AG09319 (cell line): ENCODE data around the gene KASH5.

ENCODE experiments used
- DNase-seq: peaks from one replicate; pipeline ENCODE4 v3.0.0-alpha.2; 2010; ENCODE audit warnings: low read depth; ENCODE audit errors: extremely low read depth
- CTCF ChIP-seq: IDR thresholded peaks from 2 replicates; pipeline ENCODE4 v1.5.1; 2011; ENCODE audit warnings: low read depth, mild to moderate bottlenecking, inconsistent platforms, low read length, moderate library complexity

Gene KASH5

GRCh38 chr19:49343123-49343522 lies 44.9 kb upstream of the KASH5 start:
- no peak for TF ChIP-seq CTCF
- no peak for DNase-seq

- no peak for TF ChIP-seq CTCF
- DNase-seq, result no peak
Observed at GRCh38 chr19:49344505-49345423, 43.3 kb upstream of the KASH5 start.

GRCh38 chr19:49347191-49347590 lies 40.9 kb upstream of the KASH5 start:
- no peak for DNase-seq
- TF ChIP-seq CTCF, result no peak

- peak; percentile 24 for TF ChIP-seq CTCF
- peak; percentile 32 for DNase-seq
Observed at GRCh38 chr19:49347835-49348234, 40.2 kb upstream of the KASH5 start.

- no peak for DNase-seq
Observed at GRCh38 chr19:49348305-49349189, 39.5 kb upstream of the KASH5 start.

GRCh38 chr19:49349567-49349966 lies 38.5 kb upstream of the KASH5 start:
- DNase-seq, result no peak
- no peak for TF ChIP-seq CTCF

More at GRCh38 chr19:49348305-49349189, 39.5 kb upstream of the KASH5 start:
- no peak for TF ChIP-seq CTCF
